ENCODE measurements around the gene BRD2.

Gene BRD2

GRCh38 chr6:32993363-32993973, 25.1 kb downstream of the BRD2 start:
- no peak for DNase-seq (ENCODE audit: low read depth in 2 of 2)

GRCh38 chr6:32995448-32995847, 27.1 kb downstream of the BRD2 start:
- DNase-seq (ENCODE audit: low read depth in 2 of 2), result no peak

- no peak for DNase-seq (ENCODE audit: low read depth in 2 of 2)
Observed at GRCh38 chr6:33000055-33000454, 31.7 kb downstream of the BRD2 start.

- DNase-seq (ENCODE audit: low read depth in 2 of 2), result no peak
Observed at GRCh38 chr6:33001685-33002084, 33.3 kb downstream of the BRD2 start.

- DNase-seq (ENCODE audit: low read depth in 2 of 2), result no peak
Observed at GRCh38 chr6:33004940-33005339, 36.5 kb downstream of the BRD2 start.

GRCh38 chr6:33007831-33008400, 39.5 kb downstream of the BRD2 start:
- DNase-seq (ENCODE audit: low read depth in 2 of 2), result no peak

GRCh38 chr6:33008944-33009861, 40.8 kb downstream of the BRD2 start, which contains the start of gene HLA-DOA:
HLA-DOA (minus strand) TSS chr6:33009591.
- peak; percentile 16 to 37 for DNase-seq (ENCODE audit: low read depth in 2 of 2)

- no peak for DNase-seq (ENCODE audit: low read depth in 2 of 2)
Observed at GRCh38 chr6:33010356-33010755, 42.0 kb downstream of the BRD2 start.

- no peak for DNase-seq (ENCODE audit: low read depth in 2 of 2)
Observed at GRCh38 chr6:33013608-33014007, 45.2 kb downstream of the BRD2 start.

GRCh38 chr6:33014841-33015634, 46.6 kb downstream of the BRD2 start:
- DNase-seq (ENCODE audit: low read depth in 2 of 2), result peak; percentile 3 to 29

- no peak for DNase-seq (ENCODE audit: low read depth in 2 of 2)
Observed at GRCh38 chr6:33015798-33016197, 47.4 kb downstream of the BRD2 start.

- no peak for DNase-seq (ENCODE audit: low read depth in 2 of 2)
Observed at GRCh38 chr6:33017018-33017417, 48.6 kb downstream of the BRD2 start.

GRCh38 chr6:33017694-33018353, 49.4 kb downstream of the BRD2 start:
- DNase-seq (ENCODE audit: low read depth in 2 of 2), result no peak

GRCh38 chr6:33018418-33018817, 50.0 kb downstream of the BRD2 start:
- no peak for DNase-seq (ENCODE audit: low read depth in 2 of 2)

- DNase-seq (ENCODE audit: low read depth in 2 of 2), result no peak
Observed at GRCh38 chr6:33018904-33019303, 50.5 kb downstream of the BRD2 start.

GRCh38 chr6:33019372-33019771, 51.0 kb downstream of the BRD2 start:
- DNase-seq (ENCODE audit: low read depth in 2 of 2), result no peak

GRCh38 chr6:33021917-33022316, 53.5 kb downstream of the BRD2 start:
- DNase-seq (ENCODE audit: low read depth in 2 of 2), result no peak

- no peak for DNase-seq (ENCODE audit: low read depth in 2 of 2)
Observed at GRCh38 chr6:33023536-33023935, 55.1 kb downstream of the BRD2 start.

- DNase-seq (ENCODE audit: low read depth in 2 of 2), result no peak
Observed at GRCh38 chr6:33024521-33024920, 56.1 kb downstream of the BRD2 start.

GRCh38 chr6:33028220-33028849, 59.9 kb downstream of the BRD2 start:
- no peak for DNase-seq (ENCODE audit: low read depth in 2 of 2)

Data from stimulated activated CD8-positive, alpha-beta memory T cell treated with anti-CD3 and anti-CD28 coated beads, Interleukin-7, amount 100 ng/mL, for 4 hours (primary cell).